K562 (cell line): Measurements from ENCODE around the gene DHRS3. TPM values are rescaled to one million over a fixed set of nuclear protein-coding genes. Genes with fewer than 3 reads are reported as not detected.

Source experiments
- BRD9 ChIP-seq: fragments of 450-650 bp; IDR thresholded peaks from 2 replicates; pipeline ENCODE4 v1.6.1; 2018; ENCODE audit warnings: low read depth; ENCODE audit not compliant: partially characterized antibody
- ERF ChIP-seq: fragments of 450-650 bp; formaldehyde crosslinking; IDR thresholded peaks from 2 replicates; pipeline ENCODE4 v1.4.0; 2020; ENCODE audit warnings: mild to moderate bottlenecking, mixed read lengths
- EZH2 ChIP-seq: IDR thresholded peaks from 2 replicates; pipeline ENCODE4 v1.6.1; 2012; ENCODE audit warnings: low read depth, mild to moderate bottlenecking, inconsistent platforms, low read length, borderline replicate concordance
- FOS ChIP-seq: IDR thresholded peaks from 3 replicates; pipeline ENCODE4 v1.6.1; 2011; ENCODE audit not compliant: insufficient read length; ENCODE audit errors: extremely low read depth
- GABPB2 ChIP-seq: fragments of 250-450 bp; sonication (Bioruptor Pico); conservative IDR thresholded peaks from 2 replicates; pipeline ENCODE4 v1.5.1; 2021; ENCODE audit warnings: mild to moderate bottlenecking
- IFI16 ChIP-seq: fragments of 250-450 bp; sonication (Bioruptor Pico); IDR thresholded peaks from 2 replicates; pipeline ENCODE4 v2.1.2; 2022; ENCODE audit warnings: mild to moderate bottlenecking, inconsistent platforms
- ILK ChIP-seq: fragments of 450-650 bp; IDR thresholded peaks from 2 replicates; pipeline ENCODE4 v1.6.1; 2016; ENCODE audit warnings: missing genetic modification characterization, low read depth, mild to moderate bottlenecking, missing compliant biosample characterization, moderate library complexity, borderline replicate concordance
- MCM7 ChIP-seq, 2 experiments: fragments of 450-650 bp; IDR thresholded peaks; 2 replicates each; pipeline ENCODE4 v1.6.1; 2016 to 2018
- MEF2D ChIP-seq: conservative IDR thresholded peaks from 2 replicates; pipeline ENCODE4 v1.6.1; 2016; ENCODE audit warnings: low read depth, missing genetic modification characterization, missing compliant biosample characterization
- NFIX ChIP-seq: fragments of 250-450 bp; sonication (Bioruptor Pico); IDR thresholded peaks from 2 replicates; pipeline ENCODE4 v1.4.0; 2020; ENCODE audit warnings: low read depth, mild to moderate bottlenecking, moderate library complexity
- RAD51 ChIP-seq: fragments of 450-650 bp; IDR thresholded peaks from 2 replicates; pipeline ENCODE4 v1.7.1; 2016; ENCODE audit warnings: low read depth, mild to moderate bottlenecking, borderline replicate concordance
- ZNF263 ChIP-seq: sonication (generic); formaldehyde crosslinking; IDR thresholded peaks from 2 replicates; pipeline ENCODE4 v1.8.0; 2022; ENCODE audit warnings: mild to moderate bottlenecking, missing genetic modification reagents, borderline replicate concordance
- polyA plus RNA-seq, 8 experiments: library from polyadenylated mRNA; depleted of rRNA in 4 of 8; stranded (reverse) in 5 of 8; unstranded in 3 of 8; fragments of >200 nt; fragmentation: Nextera tagmentation in 2 of 8; fragmentation: Illumina TruSeq in 1 of 8; extraction: Ambion mirVana in 2 of 8; extraction: Trizol in 1 of 8; gene quantifications; 2 replicates each; pipeline versions ENCODE4 v1.2.1 to v1.2.3, GENCODE V29; 2011 to 2014; ENCODE audit warnings: inconsistent platforms in 1 of 8, missing spikeins in 1 of 8
- total RNA-seq, 7 experiments: library from RNA; depleted of rRNA in 6 of 7; stranded (reverse); fragments of >200 nt in 6 of 7; fragmentation: Illumina TruSeq in 2 of 7; extraction: Trizol in 2 of 7; gene quantifications; 2 replicates each; pipeline versions ENCODE4 v1.2.1 to v1.2.3, GENCODE V29; 2011 to 2021; ENCODE audit warnings: low replicate concordance in 1 of 7
- TF ChIP-seq, protein P1 (sequence below): fragments of 450-650 bp; formaldehyde crosslinking; IDR thresholded peaks from 2 replicates; pipeline ENCODE4 v1.4.0; 2022; ENCODE audit warnings: missing genetic modification characterization
- TF ChIP-seq, protein P2 (sequence below): sonication (generic); formaldehyde crosslinking; IDR thresholded peaks from 2 replicates; pipeline ENCODE4 v1.8.0; 2023; ENCODE audit warnings: missing genetic modification reagents, mild to moderate bottlenecking, borderline replicate concordance
- TF ChIP-seq, protein P3 (sequence below): sonication (generic); formaldehyde crosslinking; IDR thresholded peaks from 2 replicates; pipeline ENCODE4 v1.9.0; 2022; ENCODE audit warnings: mild to moderate bottlenecking, missing genetic modification reagents
- TF ChIP-seq, protein P4 (sequence below): fragments of 450-650 bp; IDR thresholded peaks from 2 replicates; pipeline ENCODE4 v1.6.1; 2016; ENCODE audit warnings: missing biosample characterization, missing genetic modification characterization
- TF ChIP-seq, protein P5 (sequence below): fragments of 450-650 bp; IDR thresholded peaks from 2 replicates; pipeline ENCODE4 v1.6.1; 2018; ENCODE audit not compliant: partially characterized antibody

The DHRS3 gene
- total and polyA plus RNA-seq, 9 of the 15 experiments (the other 6 are each of a cell fraction or from before 2014, with no cell fraction given): 21.0 to 116 (median 58.7) TPM

DNA sequence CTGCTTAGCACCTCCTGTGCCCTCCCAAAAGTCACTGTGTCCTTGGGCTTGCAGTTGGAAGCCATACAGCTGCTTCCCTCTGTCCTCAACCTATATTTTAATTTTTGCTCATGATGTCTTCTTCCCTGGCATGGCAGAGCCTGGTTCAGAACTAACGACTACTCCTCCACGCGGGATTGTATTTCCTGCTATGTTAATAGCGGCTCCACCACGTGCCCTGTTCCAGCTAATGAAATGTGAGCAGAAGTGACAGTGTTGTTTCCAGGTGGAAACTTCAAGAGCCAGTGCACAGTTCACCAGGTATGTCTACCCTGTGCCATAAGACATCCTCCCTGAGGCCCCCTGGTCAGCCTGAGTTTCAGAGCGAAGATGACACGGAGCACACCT lies 52.1 kb downstream of the DHRS3 start (continued):
- TF ChIP-seq, protein P1, sequence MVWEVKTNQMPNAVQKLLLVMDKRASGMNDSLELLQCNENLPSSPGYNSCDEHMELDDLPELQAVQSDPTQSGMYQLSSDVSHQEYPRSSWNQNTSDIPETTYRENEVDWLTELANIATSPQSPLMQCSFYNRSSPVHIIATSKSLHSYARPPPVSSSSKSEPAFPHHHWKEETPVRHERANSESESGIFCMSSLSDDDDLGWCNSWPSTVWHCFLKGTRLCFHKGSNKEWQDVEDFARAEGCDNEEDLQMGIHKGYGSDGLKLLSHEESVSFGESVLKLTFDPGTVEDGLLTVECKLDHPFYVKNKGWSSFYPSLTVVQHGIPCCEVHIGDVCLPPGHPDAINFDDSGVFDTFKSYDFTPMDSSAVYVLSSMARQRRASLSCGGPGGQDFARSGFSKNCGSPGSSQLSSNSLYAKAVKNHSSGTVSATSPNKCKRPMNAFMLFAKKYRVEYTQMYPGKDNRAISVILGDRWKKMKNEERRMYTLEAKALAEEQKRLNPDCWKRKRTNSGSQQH (CRISPR knock-in tag): no peak
- no peak for TF ChIP-seq FOS
- TF ChIP-seq, protein P2, sequence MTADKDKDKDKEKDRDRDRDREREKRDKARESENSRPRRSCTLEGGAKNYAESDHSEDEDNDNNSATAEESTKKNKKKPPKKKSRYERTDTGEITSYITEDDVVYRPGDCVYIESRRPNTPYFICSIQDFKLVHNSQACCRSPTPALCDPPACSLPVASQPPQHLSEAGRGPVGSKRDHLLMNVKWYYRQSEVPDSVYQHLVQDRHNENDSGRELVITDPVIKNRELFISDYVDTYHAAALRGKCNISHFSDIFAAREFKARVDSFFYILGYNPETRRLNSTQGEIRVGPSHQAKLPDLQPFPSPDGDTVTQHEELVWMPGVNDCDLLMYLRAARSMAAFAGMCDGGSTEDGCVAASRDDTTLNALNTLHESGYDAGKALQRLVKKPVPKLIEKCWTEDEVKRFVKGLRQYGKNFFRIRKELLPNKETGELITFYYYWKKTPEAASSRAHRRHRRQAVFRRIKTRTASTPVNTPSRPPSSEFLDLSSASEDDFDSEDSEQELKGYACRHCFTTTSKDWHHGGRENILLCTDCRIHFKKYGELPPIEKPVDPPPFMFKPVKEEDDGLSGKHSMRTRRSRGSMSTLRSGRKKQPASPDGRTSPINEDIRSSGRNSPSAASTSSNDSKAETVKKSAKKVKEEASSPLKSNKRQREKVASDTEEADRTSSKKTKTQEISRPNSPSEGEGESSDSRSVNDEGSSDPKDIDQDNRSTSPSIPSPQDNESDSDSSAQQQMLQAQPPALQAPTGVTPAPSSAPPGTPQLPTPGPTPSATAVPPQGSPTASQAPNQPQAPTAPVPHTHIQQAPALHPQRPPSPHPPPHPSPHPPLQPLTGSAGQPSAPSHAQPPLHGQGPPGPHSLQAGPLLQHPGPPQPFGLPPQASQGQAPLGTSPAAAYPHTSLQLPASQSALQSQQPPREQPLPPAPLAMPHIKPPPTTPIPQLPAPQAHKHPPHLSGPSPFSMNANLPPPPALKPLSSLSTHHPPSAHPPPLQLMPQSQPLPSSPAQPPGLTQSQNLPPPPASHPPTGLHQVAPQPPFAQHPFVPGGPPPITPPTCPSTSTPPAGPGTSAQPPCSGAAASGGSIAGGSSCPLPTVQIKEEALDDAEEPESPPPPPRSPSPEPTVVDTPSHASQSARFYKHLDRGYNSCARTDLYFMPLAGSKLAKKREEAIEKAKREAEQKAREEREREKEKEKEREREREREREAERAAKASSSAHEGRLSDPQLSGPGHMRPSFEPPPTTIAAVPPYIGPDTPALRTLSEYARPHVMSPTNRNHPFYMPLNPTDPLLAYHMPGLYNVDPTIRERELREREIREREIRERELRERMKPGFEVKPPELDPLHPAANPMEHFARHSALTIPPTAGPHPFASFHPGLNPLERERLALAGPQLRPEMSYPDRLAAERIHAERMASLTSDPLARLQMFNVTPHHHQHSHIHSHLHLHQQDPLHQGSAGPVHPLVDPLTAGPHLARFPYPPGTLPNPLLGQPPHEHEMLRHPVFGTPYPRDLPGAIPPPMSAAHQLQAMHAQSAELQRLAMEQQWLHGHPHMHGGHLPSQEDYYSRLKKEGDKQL (CRISPR knock-in tag): no peak
- TF ChIP-seq MCM7 (IDR thresholded peaks at IDR 0.05): no peak
- TF ChIP-seq RAD51: peak; percentile 86
- TF ChIP-seq NFIX (CRISPR knock-in tag): no peak
- no peak for TF ChIP-seq GABPB2
- no peak for TF ChIP-seq ERF (CRISPR knock-in tag)
- no peak for TF ChIP-seq EZH2
- TF ChIP-seq ZNF263 (CRISPR knock-in tag): no peak
- TF ChIP-seq, protein P3, sequence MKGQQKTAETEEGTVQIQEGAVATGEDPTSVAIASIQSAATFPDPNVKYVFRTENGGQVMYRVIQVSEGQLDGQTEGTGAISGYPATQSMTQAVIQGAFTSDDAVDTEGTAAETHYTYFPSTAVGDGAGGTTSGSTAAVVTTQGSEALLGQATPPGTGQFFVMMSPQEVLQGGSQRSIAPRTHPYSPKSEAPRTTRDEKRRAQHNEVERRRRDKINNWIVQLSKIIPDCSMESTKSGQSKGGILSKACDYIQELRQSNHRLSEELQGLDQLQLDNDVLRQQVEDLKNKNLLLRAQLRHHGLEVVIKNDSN: peak; percentile 91
- TF ChIP-seq, protein P4, sequence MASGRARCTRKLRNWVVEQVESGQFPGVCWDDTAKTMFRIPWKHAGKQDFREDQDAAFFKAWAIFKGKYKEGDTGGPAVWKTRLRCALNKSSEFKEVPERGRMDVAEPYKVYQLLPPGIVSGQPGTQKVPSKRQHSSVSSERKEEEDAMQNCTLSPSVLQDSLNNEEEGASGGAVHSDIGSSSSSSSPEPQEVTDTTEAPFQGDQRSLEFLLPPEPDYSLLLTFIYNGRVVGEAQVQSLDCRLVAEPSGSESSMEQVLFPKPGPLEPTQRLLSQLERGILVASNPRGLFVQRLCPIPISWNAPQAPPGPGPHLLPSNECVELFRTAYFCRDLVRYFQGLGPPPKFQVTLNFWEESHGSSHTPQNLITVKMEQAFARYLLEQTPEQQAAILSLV: no peak
- TF ChIP-seq MEF2D (tag): no peak
- TF ChIP-seq IFI16: no peak
- TF ChIP-seq BRD9: no peak
- TF ChIP-seq ILK (tag): no peak
- TF ChIP-seq, protein P5, sequence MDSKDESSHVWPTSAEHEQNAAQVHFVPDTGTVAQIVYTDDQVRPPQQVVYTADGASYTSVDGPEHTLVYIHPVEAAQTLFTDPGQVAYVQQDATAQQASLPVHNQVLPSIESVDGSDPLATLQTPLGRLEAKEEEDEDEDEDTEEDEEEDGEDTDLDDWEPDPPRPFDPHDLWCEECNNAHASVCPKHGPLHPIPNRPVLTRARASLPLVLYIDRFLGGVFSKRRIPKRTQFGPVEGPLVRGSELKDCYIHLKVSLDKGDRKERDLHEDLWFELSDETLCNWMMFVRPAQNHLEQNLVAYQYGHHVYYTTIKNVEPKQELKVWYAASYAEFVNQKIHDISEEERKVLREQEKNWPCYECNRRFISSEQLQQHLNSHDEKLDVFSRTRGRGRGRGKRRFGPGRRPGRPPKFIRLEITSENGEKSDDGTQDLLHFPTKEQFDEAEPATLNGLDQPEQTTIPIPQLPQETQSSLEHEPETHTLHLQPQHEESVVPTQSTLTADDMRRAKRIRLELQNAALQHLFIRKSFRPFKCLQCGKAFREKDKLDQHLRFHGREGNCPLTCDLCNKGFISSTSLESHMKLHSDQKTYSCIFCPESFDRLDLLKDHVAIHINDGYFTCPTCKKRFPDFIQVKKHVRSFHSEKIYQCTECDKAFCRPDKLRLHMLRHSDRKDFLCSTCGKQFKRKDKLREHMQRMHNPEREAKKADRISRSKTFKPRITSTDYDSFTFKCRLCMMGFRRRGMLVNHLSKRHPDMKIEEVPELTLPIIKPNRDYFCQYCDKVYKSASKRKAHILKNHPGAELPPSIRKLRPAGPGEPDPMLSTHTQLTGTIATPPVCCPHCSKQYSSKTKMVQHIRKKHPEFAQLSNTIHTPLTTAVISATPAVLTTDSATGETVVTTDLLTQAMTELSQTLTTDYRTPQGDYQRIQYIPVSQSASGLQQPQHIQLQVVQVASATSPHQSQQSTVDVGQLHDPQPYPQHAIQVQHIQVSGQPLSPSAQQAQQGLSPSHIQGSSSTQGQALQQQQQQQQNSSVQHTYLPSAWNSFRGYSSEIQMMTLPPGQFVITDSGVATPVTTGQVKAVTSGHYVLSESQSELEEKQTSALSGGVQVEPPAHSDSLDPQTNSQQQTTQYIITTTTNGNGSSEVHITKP: no peak
